ENCODE results near the gene LRRC75B. TPM values are rescaled to one million over a fixed set of nuclear protein-coding genes. Genes with fewer than 3 reads are reported as not detected.

Gene LRRC75B
- total RNA-seq, 1 donor from 2014 or later, result 10.8 TPM

DNA sequence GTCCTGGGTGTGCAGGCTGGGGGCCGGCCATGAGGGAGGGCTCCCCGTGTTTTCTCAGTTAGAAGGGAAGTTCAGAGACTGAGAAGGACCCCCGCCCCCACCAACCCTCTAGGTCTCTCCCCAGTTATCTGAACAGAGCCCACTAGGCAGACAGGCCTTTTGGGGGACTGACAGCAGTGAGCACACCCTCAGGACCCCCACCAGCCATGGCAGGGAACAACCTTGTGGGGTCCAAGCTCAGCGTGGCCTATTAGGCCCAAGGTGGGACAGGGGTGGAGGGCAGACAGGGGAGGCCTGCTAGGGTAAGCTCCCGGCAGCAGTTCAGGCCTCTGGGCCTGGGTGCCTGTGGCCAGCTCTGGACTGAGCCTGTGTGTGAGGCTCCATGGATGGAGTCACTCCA lies 5.6 kb downstream of the LRRC75B start:
- TF ChIP-seq, protein P1, sequence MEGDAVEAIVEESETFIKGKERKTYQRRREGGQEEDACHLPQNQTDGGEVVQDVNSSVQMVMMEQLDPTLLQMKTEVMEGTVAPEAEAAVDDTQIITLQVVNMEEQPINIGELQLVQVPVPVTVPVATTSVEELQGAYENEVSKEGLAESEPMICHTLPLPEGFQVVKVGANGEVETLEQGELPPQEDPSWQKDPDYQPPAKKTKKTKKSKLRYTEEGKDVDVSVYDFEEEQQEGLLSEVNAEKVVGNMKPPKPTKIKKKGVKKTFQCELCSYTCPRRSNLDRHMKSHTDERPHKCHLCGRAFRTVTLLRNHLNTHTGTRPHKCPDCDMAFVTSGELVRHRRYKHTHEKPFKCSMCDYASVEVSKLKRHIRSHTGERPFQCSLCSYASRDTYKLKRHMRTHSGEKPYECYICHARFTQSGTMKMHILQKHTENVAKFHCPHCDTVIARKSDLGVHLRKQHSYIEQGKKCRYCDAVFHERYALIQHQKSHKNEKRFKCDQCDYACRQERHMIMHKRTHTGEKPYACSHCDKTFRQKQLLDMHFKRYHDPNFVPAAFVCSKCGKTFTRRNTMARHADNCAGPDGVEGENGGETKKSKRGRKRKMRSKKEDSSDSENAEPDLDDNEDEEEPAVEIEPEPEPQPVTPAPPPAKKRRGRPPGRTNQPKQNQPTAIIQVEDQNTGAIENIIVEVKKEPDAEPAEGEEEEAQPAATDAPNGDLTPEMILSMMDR (IDR thresholded peaks at IDR 0.05), result no peak
- H3K4me3 ChIP-seq, result no peak overlapping the region
- no peak for DNase-seq
- H3K4me1 ChIP-seq, result no peaks in the 10 kb centered on the region
- intact Hi-C loops (cut with DNase I), result no loop called here
- H3K36me3 ChIP-seq, result no peaks in the 10 kb centered on the region
- H3K27ac ChIP-seq, result no peak overlapping the region
- no peak for ATAC-seq
- no peaks in the 10 kb centered on the region for H3K27me3 ChIP-seq
- H3K9me3 ChIP-seq, result no peaks in the 10 kb centered on the region

DNA sequence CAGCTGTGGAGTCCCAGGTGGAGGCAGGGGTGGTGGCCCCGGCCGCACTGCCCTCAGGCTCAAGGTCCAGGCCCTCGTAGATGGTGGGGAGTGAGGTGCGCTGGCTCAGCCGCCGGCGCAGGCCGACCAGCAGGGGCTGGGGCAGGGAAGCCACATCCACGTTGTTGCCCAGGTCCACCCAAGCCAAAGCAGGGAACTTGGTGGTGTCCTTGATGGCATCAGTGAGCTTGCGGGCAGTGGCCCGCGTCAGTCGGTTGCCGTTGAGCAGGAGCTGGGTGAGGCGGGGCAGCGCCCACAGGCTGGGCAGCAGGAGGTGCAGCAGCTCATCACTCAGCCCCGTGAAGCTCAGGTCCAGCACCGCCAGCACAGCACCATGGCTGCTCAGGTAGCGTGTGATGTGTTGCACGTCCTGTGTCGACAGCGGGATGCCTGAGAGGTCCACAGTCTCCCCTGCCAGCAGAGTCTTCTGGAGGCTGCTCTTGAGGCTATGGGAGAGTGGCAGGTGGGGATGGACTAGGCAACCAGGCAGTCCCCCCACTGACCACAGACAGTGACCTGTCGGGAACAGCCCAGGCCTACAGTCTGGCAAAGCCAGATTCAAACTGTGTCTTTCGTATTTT lies 6.8 kb downstream of the LRRC75B start:
- Histone ChIP-seq H3K4me1 (no peaks in the 10 kb centered on the region), H3K36me3 (no peaks in the 10 kb centered on the region), H3K27ac (no peak overlapping the region)

DNA sequence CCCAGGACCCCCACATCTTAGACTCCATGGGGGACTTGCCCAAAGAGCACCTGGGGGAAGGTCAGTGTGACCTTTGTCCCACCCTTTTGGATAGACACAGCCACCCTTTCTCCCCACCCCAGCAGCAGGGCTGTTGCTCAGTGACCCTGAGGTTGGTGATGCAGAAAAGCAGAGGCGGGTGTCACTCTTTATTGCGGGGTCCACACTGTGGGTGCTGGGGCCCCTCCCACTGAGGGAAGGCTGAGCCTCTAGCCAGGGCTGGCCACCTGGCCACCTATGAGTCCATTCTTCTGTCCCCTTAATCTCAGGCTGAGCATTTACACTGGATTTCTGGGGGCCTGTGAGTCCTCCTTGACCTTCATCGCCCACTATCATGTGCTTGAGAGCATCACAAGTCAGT lies 7.4 kb downstream of the LRRC75B start:
- Histone ChIP-seq H3K4me1 (no peaks in the 10 kb centered on the region), H3K36me3 (no peaks in the 10 kb centered on the region), H3K27ac (no peak overlapping the region), H3K27me3 (no peaks in the 10 kb centered on the region), H3K4me3 (no peak overlapping the region), H3K9me3 (no peaks in the 10 kb centered on the region)
- ATAC-seq, result no peak
- DNase-seq, result no peak
- TF ChIP-seq, protein P1 (IDR thresholded peaks at IDR 0.05), result no peak
- intact Hi-C loops (cut with DNase I), result no loop called here

More for the DNA sequence above, 6.8 kb downstream of the LRRC75B start:
- no peak for DNase-seq
- intact Hi-C loops (cut with DNase I), result no loop called here
- H3K27me3 ChIP-seq, result no peaks in the 10 kb centered on the region
- TF ChIP-seq, protein P1 (IDR thresholded peaks at IDR 0.05), result no peak
- no peak overlapping the region for H3K4me3 ChIP-seq
- no peaks in the 10 kb centered on the region for H3K9me3 ChIP-seq
- ATAC-seq, result no peak

DNA sequence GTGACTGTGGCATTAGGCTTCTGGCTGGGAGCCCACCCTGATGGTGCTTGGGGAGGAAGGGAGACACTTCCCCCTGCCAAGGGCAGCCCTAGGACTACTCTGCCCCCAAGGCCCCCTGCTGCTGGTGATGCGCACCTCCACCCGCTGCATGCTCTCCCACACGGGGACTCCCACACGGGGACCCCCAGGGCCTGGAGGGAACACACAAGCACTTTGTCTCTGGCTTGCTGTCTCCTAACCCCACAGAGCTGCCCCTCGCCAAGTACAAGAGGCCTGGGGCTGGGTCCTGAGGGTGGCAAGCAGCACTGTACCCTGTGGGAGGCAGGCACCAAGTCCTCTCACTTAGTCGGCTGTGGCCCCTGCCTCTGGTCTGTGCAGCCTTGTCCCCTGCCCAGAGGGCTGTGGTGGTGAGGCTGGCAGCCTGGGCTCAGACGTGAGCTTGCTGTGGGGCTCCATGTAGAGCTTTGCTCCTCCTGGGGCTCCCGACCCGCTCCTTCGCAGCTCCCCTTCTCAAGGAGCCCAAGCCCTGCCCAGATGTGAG lies 7.9 kb downstream of the LRRC75B start:
- TF ChIP-seq, protein P1 (IDR thresholded peaks at IDR 0.05), result no peak
- intact Hi-C loops (cut with DNase I), result no loop called here
- Histone ChIP-seq H3K36me3 (no peaks in the 10 kb centered on the region), H3K27me3 (no peaks in the 10 kb centered on the region), H3K9me3 (no peaks in the 10 kb centered on the region), H3K4me3 (no peak overlapping the region), H3K4me1 (no peaks in the 10 kb centered on the region), H3K27ac (no peak overlapping the region)
- ATAC-seq (no peak), DNase-seq (no peak)

DNA sequence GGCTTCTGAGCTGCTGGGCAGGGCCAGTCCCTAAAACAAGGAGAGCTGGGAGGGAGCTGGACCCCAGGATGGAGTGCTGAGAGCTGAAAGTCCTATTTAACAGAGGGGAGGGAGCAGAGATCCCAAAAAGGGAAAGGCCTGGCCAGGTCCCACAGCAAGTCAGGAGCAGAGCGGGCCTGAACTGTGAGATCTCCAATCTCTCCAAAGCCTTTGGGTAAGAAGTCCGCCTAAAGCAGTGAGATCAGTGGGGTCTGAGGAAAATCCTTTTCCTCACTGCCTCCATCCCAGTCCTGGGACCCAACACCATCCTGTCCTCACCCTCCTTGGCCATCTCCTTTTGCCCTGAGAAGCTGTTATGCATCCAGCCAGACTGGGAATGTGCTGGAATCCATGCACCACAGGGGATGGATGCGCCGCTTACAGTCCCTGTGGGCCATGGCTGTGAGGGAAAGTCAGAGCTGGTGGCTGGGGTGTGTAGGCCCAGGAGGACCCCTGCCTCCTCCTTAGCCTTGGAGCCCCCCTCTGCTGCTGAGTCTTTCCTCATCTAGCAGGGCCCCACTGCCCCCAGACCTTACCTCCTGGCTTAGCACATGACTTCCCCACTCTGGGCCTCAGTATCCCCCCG lies 8.6 kb downstream of the LRRC75B start:
- TF ChIP-seq, protein P1 (IDR thresholded peaks at IDR 0.05), result no peak
- DNase-seq (no peak), ATAC-seq (no peak)

More for the DNA sequence above, 8.6 kb downstream of the LRRC75B start:
- H3K4me1 ChIP-seq, result no peaks in the 10 kb centered on the region
- H3K36me3 ChIP-seq, result no peaks in the 10 kb centered on the region
- intact Hi-C loops (cut with DNase I), result no loop called here
- no peak overlapping the region for H3K27ac ChIP-seq
- no peak overlapping the region for H3K4me3 ChIP-seq
- H3K9me3 ChIP-seq, result no peaks in the 10 kb centered on the region
- H3K27me3 ChIP-seq, result no peaks in the 10 kb centered on the region
